NOMO-1 treated with DMSO at 0.1 percent for 48 hours (cell line): ENCODE results near the gene ACVR2B.

Experiments used
- DNase-seq: peaks from one replicate; lab custom pipeline; 2025; ENCODE audit not compliant: unreplicated experiment; lab: John Stamatoyannopoulos, UW

The ACVR2B gene

DNA sequence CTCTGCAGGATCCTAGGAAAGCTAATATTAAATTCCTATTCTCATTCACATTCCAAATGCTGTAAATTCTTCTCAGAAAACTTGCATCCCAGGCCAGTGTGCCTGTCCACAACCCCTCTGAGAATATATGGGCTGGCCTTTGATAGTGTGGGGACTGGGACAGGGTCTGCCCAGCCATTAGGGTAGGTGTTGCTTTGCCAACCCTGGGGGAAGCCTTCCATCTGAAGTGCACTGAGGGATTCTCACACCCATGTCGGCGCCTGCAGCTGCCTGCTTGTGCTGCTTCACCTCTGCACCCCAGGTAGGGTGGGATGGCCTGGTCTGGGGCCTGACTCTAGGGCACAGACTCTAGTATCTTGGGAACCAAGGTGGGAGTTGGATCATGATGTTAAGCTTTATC, 27.2 kb downstream of the ACVR2B start:
- DNase-seq = no peak

GRCh38 chr3:38482951-38483350, 29.3 kb downstream of the ACVR2B start:
- no peak for DNase-seq

DNA sequence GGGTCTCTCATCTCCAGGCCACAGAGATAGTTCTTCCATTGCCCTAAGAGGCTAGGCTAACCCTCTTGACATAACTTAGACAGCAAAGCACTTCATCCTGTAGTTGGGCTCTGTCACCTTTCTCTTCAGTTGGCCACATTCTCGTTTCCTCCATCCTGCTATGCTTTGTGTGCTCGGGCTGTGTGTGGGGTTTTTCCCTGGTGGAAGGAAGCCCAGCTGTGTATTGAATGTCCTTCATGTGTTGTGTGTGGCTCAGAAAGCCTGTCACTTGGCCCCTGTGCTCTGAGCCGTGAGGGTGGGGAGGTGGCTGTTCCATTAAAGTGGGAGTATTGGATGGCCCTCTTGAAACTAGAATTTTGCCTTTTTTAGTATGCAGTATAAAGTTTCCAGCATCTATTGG, 33.6 kb downstream of the ACVR2B start:
- no peak for DNase-seq

- DNase-seq = no peak
These were observed 35.3 kb downstream of the ACVR2B start for GRCh38 chr3:38488949-38489348.

- no peak for DNase-seq
These were observed 36.1 kb downstream of the ACVR2B start for GRCh38 chr3:38489766-38490165.

DNA sequence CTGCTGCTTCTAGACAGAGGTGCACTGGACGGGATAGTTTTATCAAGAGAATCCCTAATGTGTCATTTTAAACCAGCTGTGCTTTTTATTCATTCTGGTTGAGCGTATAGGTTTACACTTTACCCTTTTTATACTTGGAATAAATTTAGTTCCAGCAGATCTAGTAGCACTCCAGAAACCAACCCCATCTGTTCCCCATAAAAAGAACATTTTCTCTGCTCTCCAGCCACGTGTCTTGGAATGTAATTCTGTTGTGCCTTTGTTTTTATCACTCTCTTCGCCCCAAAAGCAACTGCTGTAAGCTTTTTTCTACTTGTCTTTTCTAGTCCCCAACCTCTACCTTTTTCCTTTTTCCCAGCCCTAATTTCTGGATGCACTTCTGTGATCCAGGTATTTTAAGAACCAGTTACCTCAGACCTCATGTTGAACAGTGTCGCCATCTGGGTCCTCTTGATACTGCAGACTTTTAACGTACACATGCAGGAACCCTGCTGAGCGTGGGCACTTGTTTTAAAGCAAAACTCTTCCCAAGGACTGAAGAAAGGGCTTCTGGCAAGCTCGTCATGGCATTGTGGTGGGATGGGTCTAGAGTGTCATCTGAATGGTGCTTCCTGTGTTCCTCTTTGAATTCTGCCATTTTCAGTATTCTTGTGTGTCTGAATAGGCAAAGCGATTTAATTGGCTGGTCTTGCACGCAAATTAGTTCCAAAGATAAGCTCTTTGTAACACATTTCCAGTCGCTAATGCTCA, 36.8 kb downstream of the ACVR2B start:
- no peak for DNase-seq

DNA sequence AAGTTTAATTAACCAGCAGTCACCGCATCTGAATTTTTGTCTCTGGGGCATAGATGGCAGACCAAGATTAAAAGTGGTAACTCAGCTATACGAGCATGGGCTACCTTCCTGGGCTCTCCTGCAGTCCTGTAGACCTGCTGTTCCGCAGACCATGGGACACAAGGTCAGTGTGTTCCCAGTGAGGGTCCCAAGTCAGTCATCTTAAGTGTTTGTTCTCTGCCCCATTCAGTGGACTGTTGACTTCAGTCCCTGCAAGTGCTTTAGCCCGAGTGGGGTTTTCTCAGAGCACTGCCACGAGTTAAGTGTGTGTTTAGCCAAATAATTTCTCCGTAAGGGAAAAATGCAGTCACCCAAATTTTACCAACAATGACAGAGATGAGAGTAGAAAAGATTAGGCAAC, 37.5 kb downstream of the ACVR2B start:
- DNase-seq = no peak

DNA sequence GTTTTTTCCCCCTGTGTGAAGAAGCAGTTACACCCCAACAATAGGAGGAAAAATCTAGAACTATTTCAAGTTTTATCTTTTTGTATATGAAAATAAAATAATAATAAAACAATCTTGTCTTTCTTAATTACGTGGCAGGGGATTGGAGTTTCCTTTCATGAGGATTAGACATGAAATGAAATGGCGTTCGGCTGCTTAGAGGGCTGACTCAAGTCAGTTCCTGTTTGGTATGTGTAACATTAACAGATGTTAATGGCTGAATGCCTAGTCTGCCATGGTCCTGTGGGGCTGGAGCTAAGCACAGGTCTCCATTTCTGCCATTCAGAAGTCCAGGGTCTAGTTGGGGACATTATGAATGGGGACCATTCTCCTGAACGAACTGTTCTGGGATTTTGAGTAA, 39.3 kb downstream of the ACVR2B start:
- DNase-seq = no peak

- DNase-seq = peak; percentile 93
These were observed 42.6 kb downstream of the ACVR2B start, which contains the start of gene EXOG for GRCh38 chr3:38496131-38496910. TSS of gene EXOG (plus strand) at chr3:38496340. CDS start at chr3:38496368, 28 bp downstream.

DNA sequence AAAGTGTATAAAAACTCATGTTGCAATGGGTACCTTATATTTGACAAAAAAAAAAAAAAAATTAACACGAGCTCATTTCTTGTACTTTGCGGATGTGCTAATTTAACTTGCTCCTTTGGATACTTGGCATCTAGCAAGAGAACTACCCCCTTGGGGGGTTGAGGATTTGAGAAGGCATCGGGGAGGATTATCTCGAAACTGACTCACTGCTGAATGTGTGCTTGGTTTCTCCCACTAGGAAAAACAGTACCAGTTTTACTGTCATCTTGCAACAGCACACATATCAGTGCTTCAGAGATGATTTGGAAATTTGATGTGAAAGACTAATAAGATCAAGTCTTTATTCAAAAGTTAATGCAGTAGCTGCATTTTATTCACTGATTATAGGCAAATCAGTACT, 43.3 kb downstream of the ACVR2B start:
- no peak for DNase-seq

- no peak for DNase-seq
These were observed 47.2 kb downstream of the ACVR2B start for GRCh38 chr3:38500688-38501417.

GRCh38 chr3:38507120-38507519, 53.4 kb downstream of the ACVR2B start:
- DNase-seq = no peak

DNA sequence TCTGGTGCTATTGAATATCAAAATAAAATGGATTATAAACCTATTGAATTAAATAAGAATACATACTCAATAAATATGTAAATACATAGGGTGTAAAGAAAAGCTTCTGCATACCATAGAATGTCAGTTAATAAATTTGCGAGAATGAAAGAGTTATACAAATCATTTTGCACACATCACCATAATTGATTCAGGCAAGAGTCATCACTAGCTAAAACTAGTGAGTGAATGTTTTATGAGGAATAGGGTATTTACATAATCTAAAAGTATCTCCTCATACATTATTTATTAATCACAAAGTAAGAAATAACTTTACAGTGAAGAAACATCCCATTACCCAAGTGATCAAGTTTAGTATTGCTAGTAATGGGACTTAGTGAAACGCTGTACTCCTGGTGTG, 56.0 kb downstream of the ACVR2B start:
- DNase-seq = no peak

DNA sequence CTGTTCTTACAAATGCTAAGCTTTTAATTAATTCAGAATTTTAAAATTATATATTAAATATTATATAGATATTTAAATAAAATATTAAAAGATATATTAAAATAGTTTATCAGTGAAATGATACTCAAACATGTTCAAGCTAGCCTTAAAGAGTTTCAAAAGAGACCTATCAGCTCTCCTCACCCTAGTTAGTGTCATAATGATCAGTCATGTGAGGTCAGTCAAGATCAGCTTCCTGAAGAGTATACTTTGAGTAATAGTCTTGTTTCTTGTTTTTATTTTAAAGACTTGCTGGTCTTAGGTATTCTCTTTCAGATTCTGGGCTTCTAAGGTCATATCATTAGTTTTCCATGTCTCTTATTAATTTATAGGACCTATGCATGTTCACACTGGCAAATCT, 56.9 kb downstream of the ACVR2B start:
- no peak for DNase-seq

GRCh38 chr3:38511546-38511945, 57.9 kb downstream of the ACVR2B start:
- DNase-seq = no peak

- DNase-seq = no peak
These were observed 61.7 kb downstream of the ACVR2B start for GRCh38 chr3:38515367-38515766.

DNA sequence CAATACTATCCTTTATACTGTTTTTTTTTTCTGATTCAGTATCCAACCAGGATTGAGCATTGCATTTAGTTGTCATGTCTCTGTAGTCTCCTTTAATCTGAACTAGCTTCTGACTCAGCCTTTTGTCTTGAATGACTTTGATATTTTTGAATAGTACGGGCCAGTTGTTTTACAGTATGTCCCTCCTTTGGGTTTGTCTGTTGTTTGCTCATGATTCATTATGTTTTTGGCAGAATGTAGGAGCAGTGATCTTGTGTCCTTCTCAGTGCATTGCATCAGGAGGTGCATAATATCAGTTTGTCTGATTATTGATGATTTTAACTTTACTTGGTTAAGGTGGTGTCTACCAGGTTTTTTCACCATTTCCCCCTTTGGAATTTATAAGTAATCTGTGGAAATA, 63.0 kb downstream of the ACVR2B start:
- no peak for DNase-seq

GRCh38 chr3:38519000-38519399, 65.3 kb downstream of the ACVR2B start:
- DNase-seq = no peak

GRCh38 chr3:38519651-38520050, 66.0 kb downstream of the ACVR2B start:
- DNase-seq = no peak

DNA sequence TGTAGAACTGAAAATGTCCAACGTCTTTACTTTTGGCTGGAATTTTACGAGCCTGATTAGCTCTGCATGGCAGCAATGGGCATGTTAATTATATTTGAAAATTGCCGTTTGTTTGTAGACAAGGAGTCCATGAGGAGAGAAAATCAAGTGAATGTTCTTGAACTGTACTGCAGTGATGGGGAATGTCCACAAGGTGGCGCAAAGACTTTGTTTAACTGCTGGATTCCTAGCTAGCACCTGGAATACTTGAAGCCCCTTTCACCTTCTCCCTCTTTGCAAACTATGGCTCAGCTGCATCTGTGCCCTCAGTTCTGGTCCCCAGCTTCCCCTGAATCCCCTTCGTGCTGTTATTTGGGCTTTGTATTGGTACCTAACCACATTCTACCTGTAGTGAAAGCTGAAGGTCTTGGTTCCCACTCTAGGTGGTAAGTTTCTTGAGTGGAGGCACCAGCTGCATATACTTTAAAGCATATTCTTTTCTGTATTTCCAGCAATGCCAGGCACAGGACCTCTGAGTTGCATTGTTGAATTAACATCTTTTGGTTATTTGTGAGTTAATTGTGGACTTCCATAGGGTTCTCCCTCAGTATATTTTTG, 67.8 kb downstream of the ACVR2B start:
- peak; percentile 42 for DNase-seq

GRCh38 chr3:38522002-38522401, 68.3 kb downstream of the ACVR2B start:
- no peak for DNase-seq
